ENCODE results near the gene CLEC2D. TPM values are rescaled to one million over a fixed set of nuclear protein-coding genes. Genes with fewer than 3 reads are reported as not detected.
"Not testable (repeated sequence)": the region's sequence is repeated elsewhere in the genome, so short reads cannot be mapped to it uniquely, and the experiment has no call there.

CLEC2D gene
- total RNA-seq, 1 donor from 2014 or later, result 13.5 TPM

- Histone ChIP-seq H3K36me3 (no peaks in the 10 kb centered on the region), H3K27ac (no peak overlapping the region), H3K4me1 (no peaks in the 10 kb centered on the region), H3K9me3 (no peaks in the 10 kb centered on the region), H3K4me3 (no peak overlapping the region), H3K27me3 (no peaks in the 10 kb centered on the region)
- TF ChIP-seq CTCF (IDR thresholded peaks at IDR 0.05), result no peak
- no peak for TF ChIP-seq POLR2AphosphoS5 (IDR thresholded peaks at IDR 0.05; ENCODE audit: insufficient read depth in 1 of 2, low read depth in 1 of 2)
- TF ChIP-seq POLR2A (IDR thresholded peaks at IDR 0.05), result no peak
- intact Hi-C loops (cut with DNase I), result no loop called here
- no peak for DNase-seq (ENCODE audit: extremely low spot score in 2 of 2)
Observed at GRCh38 chr12:9731393-9731792, 61.9 kb downstream of the CLEC2D start.

GRCh38 chr12:9731797-9732196 lies 62.3 kb downstream of the CLEC2D start:
- intact Hi-C loops (cut with DNase I), result no loop called here
- no peaks in the 10 kb centered on the region for H3K27me3 ChIP-seq
- no peaks in the 10 kb centered on the region for H3K4me1 ChIP-seq
- H3K27ac ChIP-seq, result no peak overlapping the region
- no peak for DNase-seq (ENCODE audit: extremely low spot score in 2 of 2)
- H3K9me3 ChIP-seq, result no peaks in the 10 kb centered on the region
- no peaks in the 10 kb centered on the region for H3K36me3 ChIP-seq
- no peak overlapping the region for H3K4me3 ChIP-seq
- no peak for TF ChIP-seq CTCF (IDR thresholded peaks at IDR 0.05)
- TF ChIP-seq POLR2A (IDR thresholded peaks at IDR 0.05), result no peak
- no peak for TF ChIP-seq POLR2AphosphoS5 (IDR thresholded peaks at IDR 0.05; ENCODE audit: insufficient read depth in 1 of 2, low read depth in 1 of 2)

- H3K27ac ChIP-seq, result no peak within 1 kb of the TSS
- TF ChIP-seq CTCF (IDR thresholded peaks at IDR 0.05) (no peak), POLR2A (IDR thresholded peaks at IDR 0.05) (no peak), POLR2AphosphoS5 (IDR thresholded peaks at IDR 0.05; ENCODE audit: insufficient read depth in 1 of 2, low read depth in 1 of 2) (no peak)
Observed at GRCh38 chr12:9732921-9733461, 63.5 kb downstream of the CLEC2D start, which contains the start of gene CLECL1. TSS of gene CLECL1 (minus strand) at chr12:9733097.

GRCh38 chr12:9735601-9736000 lies 66.1 kb downstream of the CLEC2D start:
- no peak for DNase-seq (ENCODE audit: extremely low spot score in 2 of 2)
- no peaks in the 10 kb centered on the region for H3K36me3 ChIP-seq
- H3K27me3 ChIP-seq, result no peaks in the 10 kb centered on the region
- TF ChIP-seq POLR2A (IDR thresholded peaks at IDR 0.05) (no peak), POLR2AphosphoS5 (IDR thresholded peaks at IDR 0.05; ENCODE audit: insufficient read depth in 1 of 2, low read depth in 1 of 2) (no peak), CTCF (IDR thresholded peaks at IDR 0.05) (no peak)
- H3K27ac ChIP-seq, result no peak overlapping the region
- no peaks in the 10 kb centered on the region for H3K4me1 ChIP-seq
- intact Hi-C loops (cut with DNase I), result no loop called here
- H3K4me3 ChIP-seq, result no peak overlapping the region
- no peaks in the 10 kb centered on the region for H3K9me3 ChIP-seq

More at GRCh38 chr12:9732921-9733461, 63.5 kb downstream of the CLEC2D start, which contains the start of gene CLECL1:
- DNase-seq (ENCODE audit: extremely low spot score in 2 of 2), result no peak
- no peaks in the 10 kb centered on the region for H3K4me1 ChIP-seq
- intact Hi-C loops (cut with DNase I), result no loop called here
- no peaks in the 10 kb centered on the region for H3K36me3 ChIP-seq
- H3K4me3 ChIP-seq, result no peak within 1 kb of the TSS
- H3K27me3 ChIP-seq, result no peaks in the 10 kb centered on the region
- no peaks in the 10 kb centered on the region for H3K9me3 ChIP-seq

- Histone ChIP-seq H3K27ac (peak overlapping the region; percentile 14), H3K36me3 (no peaks in the 10 kb centered on the region), H3K9me3 (no peaks in the 10 kb centered on the region), H3K4me3 (no peak overlapping the region), H3K27me3 (no peaks in the 10 kb centered on the region), H3K4me1 (no peaks in the 10 kb centered on the region)
- no peak for TF ChIP-seq POLR2AphosphoS5 (IDR thresholded peaks at IDR 0.05; ENCODE audit: insufficient read depth in 1 of 2, low read depth in 1 of 2)
- TF ChIP-seq POLR2A (IDR thresholded peaks at IDR 0.05), result no peak
- TF ChIP-seq CTCF (IDR thresholded peaks at IDR 0.05), result no peak
- no peak for DNase-seq (ENCODE audit: extremely low spot score in 2 of 2)
- intact Hi-C loops (cut with DNase I), result no loop called here
Observed at GRCh38 chr12:9736936-9737705, 67.6 kb downstream of the CLEC2D start.

- H3K4me1 ChIP-seq; intact Hi-C loops (cut with DNase I); H3K27me3 ChIP-seq; DNase-seq (ENCODE audit: extremely low spot score in 2 of 2); H3K36me3 ChIP-seq; H3K27ac ChIP-seq; H3K9me3 ChIP-seq; H3K4me3 ChIP-seq: not testable (repeated sequence)
Observed at GRCh38 chr12:9738905-9739304, 69.4 kb downstream of the CLEC2D start.

GRCh38 chr12:9739404-9740105 lies 70.0 kb downstream of the CLEC2D start:
- intact Hi-C loops (cut with DNase I); H3K27ac ChIP-seq; H3K27me3 ChIP-seq; DNase-seq (ENCODE audit: extremely low spot score in 2 of 2); H3K4me1 ChIP-seq; H3K36me3 ChIP-seq; H3K9me3 ChIP-seq: not testable (repeated sequence)
- peak overlapping the region; percentile 24 to 36 for H3K4me3 ChIP-seq

Data from vagina (tissue), 2 donors.